Midbrain (tissue), 1 donor: ENCODE results near the gene ABCC3.

Source experiments
- DNase-seq: peaks from one replicate; lab custom pipeline; 2025; lab: John Stamatoyannopoulos, UW

ABCC3 gene, protein sequence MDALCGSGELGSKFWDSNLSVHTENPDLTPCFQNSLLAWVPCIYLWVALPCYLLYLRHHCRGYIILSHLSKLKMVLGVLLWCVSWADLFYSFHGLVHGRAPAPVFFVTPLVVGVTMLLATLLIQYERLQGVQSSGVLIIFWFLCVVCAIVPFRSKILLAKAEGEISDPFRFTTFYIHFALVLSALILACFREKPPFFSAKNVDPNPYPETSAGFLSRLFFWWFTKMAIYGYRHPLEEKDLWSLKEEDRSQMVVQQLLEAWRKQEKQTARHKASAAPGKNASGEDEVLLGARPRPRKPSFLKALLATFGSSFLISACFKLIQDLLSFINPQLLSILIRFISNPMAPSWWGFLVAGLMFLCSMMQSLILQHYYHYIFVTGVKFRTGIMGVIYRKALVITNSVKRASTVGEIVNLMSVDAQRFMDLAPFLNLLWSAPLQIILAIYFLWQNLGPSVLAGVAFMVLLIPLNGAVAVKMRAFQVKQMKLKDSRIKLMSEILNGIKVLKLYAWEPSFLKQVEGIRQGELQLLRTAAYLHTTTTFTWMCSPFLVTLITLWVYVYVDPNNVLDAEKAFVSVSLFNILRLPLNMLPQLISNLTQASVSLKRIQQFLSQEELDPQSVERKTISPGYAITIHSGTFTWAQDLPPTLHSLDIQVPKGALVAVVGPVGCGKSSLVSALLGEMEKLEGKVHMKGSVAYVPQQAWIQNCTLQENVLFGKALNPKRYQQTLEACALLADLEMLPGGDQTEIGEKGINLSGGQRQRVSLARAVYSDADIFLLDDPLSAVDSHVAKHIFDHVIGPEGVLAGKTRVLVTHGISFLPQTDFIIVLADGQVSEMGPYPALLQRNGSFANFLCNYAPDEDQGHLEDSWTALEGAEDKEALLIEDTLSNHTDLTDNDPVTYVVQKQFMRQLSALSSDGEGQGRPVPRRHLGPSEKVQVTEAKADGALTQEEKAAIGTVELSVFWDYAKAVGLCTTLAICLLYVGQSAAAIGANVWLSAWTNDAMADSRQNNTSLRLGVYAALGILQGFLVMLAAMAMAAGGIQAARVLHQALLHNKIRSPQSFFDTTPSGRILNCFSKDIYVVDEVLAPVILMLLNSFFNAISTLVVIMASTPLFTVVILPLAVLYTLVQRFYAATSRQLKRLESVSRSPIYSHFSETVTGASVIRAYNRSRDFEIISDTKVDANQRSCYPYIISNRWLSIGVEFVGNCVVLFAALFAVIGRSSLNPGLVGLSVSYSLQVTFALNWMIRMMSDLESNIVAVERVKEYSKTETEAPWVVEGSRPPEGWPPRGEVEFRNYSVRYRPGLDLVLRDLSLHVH (N-terminal part only)

DNA sequence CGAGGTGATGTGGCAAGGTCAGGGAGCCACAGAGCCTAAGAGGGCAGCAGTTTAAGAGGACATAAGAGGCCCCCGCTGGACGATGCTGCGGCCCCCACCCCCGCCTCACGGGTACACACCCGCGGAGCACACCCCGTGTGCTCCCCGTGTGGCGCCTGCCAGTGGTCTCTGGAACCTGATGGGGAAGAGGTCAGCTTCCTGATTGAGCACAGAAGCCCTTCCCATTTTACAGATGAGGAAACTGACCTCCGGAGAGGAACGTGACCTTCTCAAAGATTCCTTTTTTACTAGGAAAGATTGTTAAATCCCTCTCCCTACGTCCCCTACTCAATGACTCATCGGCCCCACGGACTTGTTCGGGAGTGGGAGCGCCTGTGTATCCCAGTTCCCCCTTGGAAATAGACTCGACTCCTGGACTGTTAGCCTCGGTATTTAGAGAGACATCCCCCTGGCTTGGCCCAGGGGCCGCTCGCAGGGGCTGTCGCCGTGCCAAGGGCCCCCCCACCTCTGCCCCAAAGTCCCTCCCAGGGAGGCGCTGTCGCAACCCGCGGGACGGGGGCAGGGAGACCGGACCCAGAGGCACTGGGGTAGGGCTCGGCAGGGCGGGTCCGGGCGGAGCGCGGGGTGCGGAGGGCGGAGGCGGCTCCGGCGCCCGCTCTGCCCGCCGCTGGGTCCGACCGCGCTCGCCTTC is at the start of gene ABCC3:
Gene ABCC3, plus strand, starts transcription at position 658 of the 691 bp plus-strand sequence. CDS start 56 bp downstream, outside the sequence.
- DNase-seq = no peak

DNA sequence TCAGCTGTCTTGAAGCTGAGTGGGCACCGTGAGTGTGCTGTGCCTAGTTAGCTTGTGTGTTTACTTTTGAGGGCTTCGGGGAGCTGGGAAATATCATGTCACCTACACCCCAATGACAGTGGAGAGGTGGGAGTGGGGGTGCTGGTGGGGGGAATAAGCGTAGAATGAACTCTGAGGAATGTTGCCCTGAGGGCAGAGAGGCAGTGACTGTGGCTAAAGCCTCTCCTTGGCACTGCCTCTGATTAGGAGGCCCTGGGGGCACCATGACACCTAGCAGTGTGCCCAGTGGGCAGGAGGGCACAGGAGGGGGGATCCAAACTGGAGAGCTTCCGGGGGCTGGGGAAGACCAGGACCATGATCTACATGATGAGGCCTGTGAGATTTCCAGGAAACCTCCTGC is 49.3 kb upstream of the ABCC3 start:
- no peak for DNase-seq

DNA sequence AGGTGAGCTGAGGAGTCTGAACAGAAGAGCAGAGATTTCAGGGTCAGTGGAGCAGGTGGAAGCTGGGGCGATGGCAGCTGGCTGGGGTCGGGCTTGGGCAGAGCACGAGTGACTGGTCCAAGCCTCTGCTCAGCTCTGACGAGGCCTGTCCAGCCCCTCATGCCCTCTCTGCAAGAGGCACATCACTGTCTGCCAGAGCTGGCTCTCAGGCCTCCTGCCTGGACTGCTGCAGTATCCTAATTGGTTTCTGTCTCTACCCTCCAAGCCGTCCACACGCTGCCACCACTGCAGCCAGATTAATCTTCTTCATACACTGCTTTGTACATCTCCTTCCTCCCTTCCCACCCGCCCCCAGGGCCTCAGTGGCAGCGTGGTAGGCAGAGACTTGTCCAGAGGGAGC is 48.8 kb upstream of the ABCC3 start:
- no peak for DNase-seq

DNA sequence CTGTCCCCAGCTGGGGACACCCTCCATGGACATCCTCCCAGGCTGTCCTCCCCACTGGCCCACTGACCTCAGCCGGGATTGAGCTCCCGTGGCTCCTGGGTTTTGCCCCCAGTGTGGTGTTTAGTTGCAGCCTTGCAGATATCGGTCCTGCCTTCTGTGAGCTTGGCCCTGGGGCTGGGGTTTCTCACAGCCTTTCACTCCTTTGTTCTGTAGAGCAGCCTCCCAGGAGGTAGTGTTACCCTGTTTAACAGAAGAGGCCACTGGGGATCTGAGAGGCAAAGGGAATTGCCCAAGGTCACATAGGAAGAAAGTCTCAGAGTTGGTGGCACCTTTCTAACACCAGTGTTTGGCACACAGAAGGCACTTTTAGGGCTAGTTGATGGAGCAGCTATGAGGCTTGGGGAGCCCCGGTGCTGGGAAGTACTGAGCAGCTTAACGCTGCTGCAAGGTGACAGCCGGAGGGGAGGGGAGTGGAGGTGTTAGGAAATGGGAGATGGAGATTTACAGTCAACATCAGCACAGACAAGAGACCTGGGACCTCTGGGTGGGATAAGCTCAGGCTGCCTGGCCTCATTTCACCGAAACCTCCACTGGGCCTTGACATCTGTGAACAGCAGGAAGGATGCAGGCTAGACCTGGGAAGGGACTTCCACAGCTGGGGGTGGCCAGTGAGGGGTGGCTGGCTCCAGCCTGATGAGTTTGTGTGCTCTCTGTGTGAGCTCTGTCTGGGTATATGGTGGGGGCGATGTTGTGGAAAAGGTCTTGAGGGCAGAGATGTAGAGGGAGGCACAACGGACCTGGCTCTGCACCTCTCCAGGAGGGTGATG is 48.0 kb upstream of the ABCC3 start:
- no peak for DNase-seq

DNA sequence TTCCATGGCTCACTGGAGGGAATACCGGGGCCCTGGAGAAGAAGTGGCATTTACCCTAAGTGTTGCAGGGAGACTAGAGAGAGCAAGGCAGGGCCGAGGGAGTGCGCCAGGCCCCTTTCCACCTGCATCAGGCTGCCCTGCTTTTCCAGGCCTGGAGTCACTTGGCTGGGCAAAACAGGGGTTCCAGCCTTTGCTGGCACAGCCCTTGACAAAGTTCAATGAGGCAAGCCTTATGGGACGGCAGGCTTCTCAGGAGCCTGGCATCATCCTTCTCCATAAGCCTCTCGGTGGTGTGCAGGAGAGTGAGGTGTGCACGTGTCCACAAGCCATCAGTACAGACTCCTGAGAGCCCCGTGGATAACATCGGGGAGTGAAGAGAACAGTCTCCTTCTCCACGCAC is 47.1 kb upstream of the ABCC3 start:
- no peak for DNase-seq

DNA sequence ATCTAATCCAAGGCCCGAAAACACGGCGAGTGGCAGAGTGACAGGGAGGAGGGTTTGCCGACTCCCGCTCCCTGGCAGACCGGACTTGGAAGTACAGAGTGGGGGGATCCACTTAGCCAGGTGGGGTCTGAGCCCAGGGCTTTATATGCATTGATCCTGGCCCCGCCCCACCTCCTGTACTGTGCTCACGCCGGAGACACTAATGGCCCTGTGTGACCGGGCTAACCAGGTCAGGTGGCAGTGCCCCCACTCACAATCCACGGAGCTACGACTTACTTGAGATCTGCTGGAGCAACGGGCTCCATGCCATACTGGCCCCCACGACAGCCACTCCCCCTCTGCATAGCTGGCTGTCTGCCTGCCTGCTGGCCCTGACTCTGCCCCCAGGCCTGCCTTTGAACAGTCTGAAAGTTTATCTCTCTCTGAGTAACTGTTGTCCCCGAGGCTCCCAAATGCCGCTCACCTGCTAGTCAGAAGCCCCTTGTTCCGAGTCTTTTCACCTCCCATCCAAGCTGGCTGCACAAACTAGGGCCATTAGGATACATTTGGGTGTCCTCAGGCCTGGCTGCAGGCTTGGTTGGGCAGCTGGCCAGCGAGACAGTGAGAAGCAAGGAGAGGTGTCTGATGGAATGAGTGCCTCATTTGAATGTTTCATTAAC is 46.2 kb upstream of the ABCC3 start:
- no peak for DNase-seq

DNA sequence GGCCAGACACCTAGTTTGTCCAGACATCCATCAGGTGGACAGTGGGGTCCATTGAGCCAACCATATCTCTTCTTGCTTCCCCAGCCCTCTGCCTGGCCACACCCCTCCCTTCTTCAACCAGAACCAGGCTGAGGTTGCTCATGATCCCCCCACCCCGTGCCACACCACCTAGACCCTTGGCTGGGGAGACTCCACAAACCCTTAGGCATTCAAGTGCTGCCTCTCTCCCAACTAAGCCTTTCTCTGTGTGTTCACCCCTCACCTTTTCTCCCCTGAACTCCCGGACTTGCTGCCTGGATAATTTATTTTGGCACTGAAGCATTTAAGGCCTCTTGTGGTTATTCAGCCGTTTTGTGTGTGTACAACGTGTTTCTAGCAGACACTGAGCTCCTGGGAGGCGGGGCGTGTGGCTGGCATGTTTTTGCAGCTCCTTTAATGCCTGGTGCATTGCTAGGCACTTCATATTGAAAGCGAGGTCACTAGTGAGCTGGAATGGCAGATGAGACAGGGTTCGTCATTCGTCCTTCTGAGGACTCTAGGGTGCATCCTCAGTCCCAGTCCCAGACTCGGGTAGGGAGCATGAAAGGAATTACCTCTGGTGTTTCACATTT is 45.5 kb upstream of the ABCC3 start:
- DNase-seq = no peak

DNA sequence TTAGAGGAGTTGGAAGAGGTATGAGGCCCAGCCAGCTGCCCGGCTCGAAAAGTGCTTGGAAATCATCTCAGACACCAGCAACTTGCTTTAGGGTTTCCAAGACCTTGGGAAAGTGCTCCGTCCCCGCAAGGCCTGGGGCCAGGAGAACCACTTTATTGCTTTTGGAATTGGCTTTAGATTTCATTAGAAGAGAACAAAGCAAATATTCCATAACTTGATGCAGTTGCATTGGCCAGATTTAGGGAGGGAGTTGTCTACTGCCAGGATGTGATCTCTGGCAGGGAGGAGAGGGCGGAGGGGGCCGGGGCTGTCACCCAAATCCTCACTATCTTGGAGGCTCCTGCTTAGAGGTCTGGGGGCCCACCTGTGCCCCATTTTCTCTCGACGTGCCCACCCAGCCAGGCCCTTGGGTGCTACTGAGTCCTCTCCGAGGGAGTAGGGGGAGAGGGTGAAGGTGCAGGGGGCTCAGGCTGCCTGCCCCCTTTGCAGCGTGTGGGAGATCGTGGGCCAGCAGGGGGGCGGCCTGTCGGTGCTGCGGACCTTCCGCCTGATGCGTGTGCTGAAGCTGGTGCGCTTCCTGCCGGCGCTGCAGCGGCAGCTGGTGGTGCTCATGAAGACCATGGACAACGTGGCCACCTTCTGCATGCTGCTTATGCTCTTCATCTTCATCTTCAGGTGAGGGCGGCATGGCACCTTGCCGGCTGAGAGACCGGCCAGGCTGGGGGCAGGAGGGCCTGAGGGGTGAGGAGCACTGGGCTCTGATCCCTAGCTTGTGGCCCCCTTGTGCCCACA is 43.5 kb upstream of the ABCC3 start:
- no peak for DNase-seq

DNA sequence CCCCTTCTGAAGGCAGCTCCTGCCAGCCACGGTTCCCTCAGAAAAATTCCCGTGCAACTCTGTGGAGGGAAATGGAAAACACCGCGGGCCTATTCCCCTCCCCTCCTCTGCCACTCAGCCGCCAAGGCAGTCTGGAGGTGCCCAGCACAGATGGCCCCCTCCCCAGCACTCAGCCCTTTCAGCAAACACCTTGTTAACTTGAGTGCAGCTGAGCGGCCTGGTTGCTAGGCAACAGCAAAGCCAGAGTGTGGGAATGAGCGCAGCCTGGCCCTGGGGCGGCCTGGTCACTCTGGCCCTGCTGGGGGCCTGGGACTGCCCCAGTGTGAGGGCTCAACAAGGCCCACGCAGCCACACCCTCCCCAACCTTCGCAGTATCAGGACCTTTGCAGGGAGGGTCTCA is 41.4 kb upstream of the ABCC3 start:
- no peak for DNase-seq

DNA sequence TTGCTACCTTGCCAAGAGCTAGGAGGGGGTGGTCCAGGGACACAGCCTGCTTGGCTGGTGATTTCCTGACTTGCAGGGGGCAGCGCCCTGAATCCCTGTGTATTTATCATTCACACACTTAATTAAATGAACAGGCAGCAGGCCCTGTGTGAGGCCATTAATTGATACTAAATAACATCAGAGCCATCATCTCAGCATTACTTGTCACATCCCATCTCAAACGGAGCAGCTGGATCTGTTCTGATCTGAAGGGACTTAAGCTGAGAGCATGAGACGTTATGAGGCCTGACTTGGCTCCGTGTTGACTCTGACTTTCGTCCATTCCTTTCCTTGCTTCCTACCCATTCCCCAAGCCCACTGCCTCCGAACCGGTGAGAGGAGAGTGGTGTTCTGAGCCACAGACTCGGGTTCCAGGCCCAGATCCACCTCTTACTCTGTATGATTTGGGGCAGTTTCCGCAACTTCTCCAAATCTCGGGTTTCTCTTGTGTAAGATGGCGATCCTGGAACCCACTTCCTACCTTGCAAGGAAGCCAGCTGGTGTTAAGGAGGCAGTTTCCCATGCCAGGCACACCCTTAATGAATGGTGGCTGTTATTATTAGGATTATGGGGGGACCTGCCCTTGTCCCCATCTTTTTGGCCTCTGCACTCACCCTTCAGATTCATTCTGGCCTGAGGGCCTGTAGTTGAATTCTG is 40.4 kb upstream of the ABCC3 start:
- no peak for DNase-seq

DNA sequence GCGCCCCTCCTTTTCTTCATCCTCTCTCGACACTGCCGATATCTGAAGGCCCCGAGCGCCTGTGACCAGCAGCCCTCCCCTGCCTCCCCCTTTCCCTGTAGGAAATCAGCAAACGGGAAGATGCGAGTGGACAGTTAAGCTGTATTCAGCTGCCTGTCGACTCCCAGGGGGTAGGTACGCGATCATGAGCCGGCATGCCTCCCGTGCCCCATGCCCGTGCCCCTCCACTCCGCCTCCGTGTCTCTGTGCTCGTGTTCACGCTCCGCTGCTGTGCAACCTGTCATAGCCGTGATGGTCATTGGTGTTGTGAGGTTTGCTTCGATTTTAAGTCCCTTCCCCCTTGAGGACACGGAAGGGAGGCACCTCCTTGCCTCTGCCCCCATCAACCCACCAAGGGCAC is 39.8 kb upstream of the ABCC3 start:
- no peak for DNase-seq

DNA sequence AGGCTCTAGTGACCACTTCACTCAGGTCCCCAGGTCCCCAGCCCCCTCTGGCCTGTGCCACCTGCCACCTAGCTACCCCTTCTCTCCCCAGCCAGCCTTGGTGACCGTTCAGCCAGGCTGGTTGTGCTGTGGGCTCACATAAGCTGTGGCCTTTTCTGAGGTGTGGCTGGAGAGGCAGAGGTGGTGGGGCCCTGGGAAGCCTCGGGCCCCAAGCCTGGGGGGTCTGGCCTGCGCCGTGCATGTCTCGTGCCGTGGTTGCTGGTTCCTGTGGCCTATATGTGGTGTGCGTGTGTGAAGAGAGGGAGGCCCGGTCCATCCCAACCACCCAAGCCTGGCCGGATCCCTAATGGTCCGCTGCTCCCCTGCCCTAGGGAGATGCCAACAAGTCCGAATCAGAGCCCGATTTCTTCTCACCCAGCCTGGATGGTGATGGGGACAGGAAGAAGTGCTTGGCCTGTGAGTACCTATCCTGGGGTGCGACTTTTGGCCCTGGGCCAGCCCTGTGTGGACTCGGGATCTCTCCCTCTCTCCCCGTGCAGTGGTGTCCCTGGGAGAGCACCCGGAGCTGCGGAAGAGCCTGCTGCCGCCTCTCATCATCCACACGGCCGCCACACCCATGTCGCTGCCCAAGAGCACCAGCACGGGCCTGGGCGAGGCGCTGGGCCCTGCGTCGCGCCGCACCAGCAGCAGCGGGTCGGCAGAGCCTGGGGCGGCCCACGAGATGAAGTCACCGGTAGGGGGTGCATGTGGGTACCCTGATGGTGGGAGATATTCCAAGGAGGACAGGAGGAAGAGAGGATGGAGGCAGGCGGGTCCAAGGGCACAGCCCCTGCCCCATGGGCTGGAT is 38.3 kb upstream of the ABCC3 start:
- no peak for DNase-seq

DNA sequence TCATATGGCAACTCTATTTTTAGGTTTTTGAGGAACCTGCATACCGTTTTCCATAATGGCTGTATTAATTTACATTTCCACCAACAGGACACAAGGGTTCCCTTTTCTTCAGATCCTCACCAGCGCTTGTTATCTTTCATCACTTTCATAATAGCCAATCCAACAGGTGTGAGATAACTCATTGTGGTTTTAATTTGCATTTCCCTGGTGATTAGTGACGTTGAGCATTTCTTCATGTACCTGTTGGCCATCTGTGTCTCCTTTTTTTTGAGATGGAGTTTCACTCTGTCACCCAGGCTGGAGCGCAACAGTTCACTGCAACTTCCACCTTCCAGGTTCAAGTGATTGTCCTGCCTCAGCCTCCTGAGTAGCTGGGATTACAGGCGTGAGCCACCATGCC is 36.2 kb upstream of the ABCC3 start:
- no peak for DNase-seq

DNA sequence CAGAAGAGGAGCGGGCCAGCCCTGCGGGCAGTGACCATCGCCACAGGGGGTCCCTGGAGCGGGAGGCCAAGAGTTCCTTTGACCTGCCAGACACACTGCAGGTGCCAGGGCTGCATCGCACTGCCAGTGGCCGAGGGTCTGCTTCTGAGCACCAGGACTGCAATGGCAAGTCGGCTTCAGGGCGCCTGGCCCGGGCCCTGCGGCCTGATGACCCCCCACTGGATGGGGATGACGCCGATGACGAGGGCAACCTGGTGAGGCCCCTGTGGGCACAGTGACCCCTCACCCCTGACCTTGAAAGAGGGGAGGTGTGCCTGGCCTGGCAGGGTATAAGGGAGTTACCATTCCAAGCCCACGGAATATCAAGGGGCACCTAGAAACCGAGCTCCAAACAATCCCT is 35.1 kb upstream of the ABCC3 start:
- DNase-seq = no peak

DNA sequence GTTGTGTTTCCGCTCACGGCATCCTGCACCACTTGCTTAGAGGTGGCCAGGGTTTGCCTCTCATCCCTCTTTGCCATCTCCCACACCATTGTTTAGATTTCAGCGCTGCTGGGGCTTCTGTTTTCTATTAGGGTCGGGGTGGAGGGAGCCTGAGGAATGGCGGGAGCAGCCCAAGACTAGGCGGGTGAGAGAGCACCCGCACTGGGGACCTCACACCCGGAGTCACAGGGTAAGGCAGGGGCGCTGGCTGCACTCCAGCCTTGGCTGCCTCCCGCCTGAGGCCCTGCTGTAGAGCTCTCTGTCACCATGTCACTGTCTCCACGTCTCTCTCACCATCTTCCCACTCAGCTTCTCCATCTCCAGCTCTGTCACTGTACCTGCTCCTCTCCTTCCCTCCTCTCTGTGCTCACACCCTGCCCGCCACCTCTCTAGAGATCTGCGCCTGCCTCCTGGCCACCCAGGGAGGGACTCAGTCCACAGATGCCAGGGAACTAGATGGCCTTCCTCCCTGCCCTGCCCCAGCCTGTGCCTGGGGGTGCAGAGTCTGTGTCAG is 32.8 kb upstream of the ABCC3 start:
- DNase-seq = no peak

DNA sequence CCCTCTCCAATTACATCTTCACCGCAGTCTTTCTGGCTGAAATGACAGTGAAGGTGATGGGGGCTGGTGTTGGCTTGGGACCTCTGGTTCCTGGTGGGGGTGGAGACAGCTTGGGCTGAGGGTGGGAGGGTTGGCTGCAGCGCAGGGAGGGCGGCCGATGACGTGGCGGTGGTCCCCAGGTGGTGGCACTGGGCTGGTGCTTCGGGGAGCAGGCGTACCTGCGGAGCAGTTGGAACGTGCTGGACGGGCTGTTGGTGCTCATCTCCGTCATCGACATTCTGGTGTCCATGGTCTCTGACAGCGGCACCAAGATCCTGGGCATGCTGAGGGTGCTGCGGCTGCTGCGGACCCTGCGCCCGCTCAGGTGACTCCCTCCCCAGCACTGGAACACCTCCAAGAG is 31.8 kb upstream of the ABCC3 start:
- DNase-seq = no peak

DNA sequence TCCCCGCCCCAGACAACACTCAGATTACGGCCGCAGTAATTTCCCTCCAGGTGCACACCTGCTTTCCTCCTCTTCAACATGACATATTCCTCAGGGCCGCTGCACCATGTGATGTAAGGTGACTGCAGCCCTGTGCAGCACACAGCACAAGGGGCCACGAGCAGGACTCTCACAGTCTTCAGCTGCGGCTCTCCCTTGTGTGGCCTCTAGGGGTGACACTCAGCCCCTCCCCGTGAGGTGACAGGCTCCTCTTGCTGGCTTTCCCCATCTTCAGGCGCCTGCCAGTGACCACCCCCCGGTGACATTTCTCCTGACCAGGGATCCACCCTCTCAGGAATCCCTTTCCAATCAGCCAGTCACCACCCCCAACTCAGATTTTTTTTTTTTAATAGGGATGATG is 31.3 kb upstream of the ABCC3 start:
- no peak for DNase-seq
